Neural cell (in vitro differentiated cells): ENCODE data around the gene FBP2. TPM values are rescaled to one million over a fixed set of nuclear protein-coding genes. Genes with fewer than 3 reads are reported as not detected.

Experiments
- H2AFZ ChIP-seq: fragments of 200-600, 300-800 bp; sonication (generic), shearing (Covaris generic); 2 replicates; pipeline ENCODE4 v1.6.0; 2014; ENCODE audit warnings: low read depth, mild to moderate bottlenecking, antibody characterized with exemption, low read length, moderate library complexity
- H3F3A ChIP-seq: fragments of 200-600 bp; shearing (Covaris generic); 2 replicates; pipeline ENCODE4 v1.6.1; 2016; ENCODE audit warnings: mild to moderate bottlenecking, moderate library complexity, mixed read lengths, antibody characterized with exemption, low read length; ENCODE audit not compliant: insufficient read depth, poor library complexity, severe bottlenecking
- H3K27ac ChIP-seq: fragments of 200-600, 300-800 bp; sonication (generic), shearing (Covaris generic); 2 replicates; pipeline ENCODE4 v1.5.1; 2014; ENCODE audit warnings: mild to moderate bottlenecking, low read length, moderate library complexity
- H3K27me3 ChIP-seq: fragments of 300-800, 200-600 bp; sonication (generic), shearing (Covaris generic); 2 replicates; pipeline ENCODE4 v1.6.0; 2014; ENCODE audit warnings: mild to moderate bottlenecking, low read depth, low read length, moderate library complexity; ENCODE audit not compliant: insufficient read depth
- H3K36me3 ChIP-seq: fragments of 300-800, 200-600 bp; sonication (generic), shearing (Covaris generic); 2 replicates; pipeline ENCODE4 v1.5.1; 2014; ENCODE audit warnings: mild to moderate bottlenecking, antibody characterized with exemption, low read length, moderate library complexity; ENCODE audit not compliant: insufficient read depth
- H3K4me2 ChIP-seq: fragments of 300-800, 200-600 bp; sonication (generic), shearing (Covaris generic); 2 replicates; pipeline ENCODE4 v1.6.0; 2014; ENCODE audit warnings: mild to moderate bottlenecking, low read length
- H3K4me3 ChIP-seq: fragments of 300-800, 200-600 bp; sonication (generic), shearing (Covaris generic); 2 replicates; pipeline ENCODE4 v1.5.1; 2014; ENCODE audit warnings: mild to moderate bottlenecking, low read length, moderate library complexity
- H3K79me2 ChIP-seq: fragments of 200-600 bp; shearing (Covaris generic); replicated peaks from 2 replicates; pipeline ENCODE4 v1.6.0; 2014; ENCODE audit warnings: mild to moderate bottlenecking, low read length, moderate library complexity; ENCODE audit not compliant: insufficient read depth
- H3K9ac ChIP-seq: fragments of 300-800, 200-600 bp; sonication (generic), shearing (Covaris generic); 2 replicates; pipeline ENCODE4 v1.6.1; 2016; ENCODE audit warnings: mild to moderate bottlenecking, low read length, mixed read lengths
- H3K9me2 ChIP-seq: fragments of 200-600 bp; shearing (Covaris generic); 2 replicates; pipeline ENCODE4 v1.6.1; 2016; ENCODE audit warnings: mild to moderate bottlenecking, low read length, mixed read lengths; ENCODE audit not compliant: insufficient read depth
- H3K9me3 ChIP-seq: fragments of 200-600, 300-800 bp; sonication (generic), shearing (Covaris generic); 2 replicates; pipeline ENCODE4 v1.6.1; 2016; ENCODE audit warnings: mild to moderate bottlenecking, mixed run types, low read length, moderate library complexity, mixed read lengths
- H4K20me1 ChIP-seq: fragments of 200-600 bp; shearing (Covaris generic); 2 replicates; pipeline ENCODE4 v1.6.1; 2016; ENCODE audit warnings: mild to moderate bottlenecking, mixed run types; ENCODE audit not compliant: insufficient read depth
- EP300 ChIP-seq: fragments of 450-650 bp; conservative IDR thresholded peaks from 2 replicates; pipeline ENCODE4 v1.6.1; 2014; ENCODE audit warnings: antibody characterized with exemption, mild to moderate bottlenecking, moderate library complexity; ENCODE audit not compliant: poor library complexity, severe bottlenecking
- EZH2 ChIP-seq: fragments of 200-600, 300-800 bp; shearing (Covaris generic), sonication (generic); IDR thresholded peaks from 2 replicates; pipeline ENCODE4 v1.6.1; 2014; ENCODE audit warnings: antibody characterized with exemption, low read length, borderline replicate concordance, mild to moderate bottlenecking; ENCODE audit not compliant: insufficient read depth, poor library complexity, severe bottlenecking
- MXI1 ChIP-seq: fragments of 450-650 bp; conservative IDR thresholded peaks from 2 replicates; pipeline ENCODE4 v1.6.1; 2014; ENCODE audit warnings: antibody characterized with exemption, mild to moderate bottlenecking; ENCODE audit not compliant: poor library complexity, severe bottlenecking
- POLR2AphosphoS5 ChIP-seq: IDR thresholded peaks from 2 replicates; pipeline ENCODE4 v1.6.1; 2012
- RAD21 ChIP-seq: fragments of 450-650 bp; conservative IDR thresholded peaks from 2 replicates; pipeline ENCODE4 v1.6.1; 2014; ENCODE audit warnings: antibody characterized with exemption, mild to moderate bottlenecking, moderate library complexity
- SMC3 ChIP-seq: fragments of 450-650 bp; conservative IDR thresholded peaks from 2 replicates; pipeline ENCODE4 v1.6.1; 2014; ENCODE audit warnings: antibody characterized with exemption, mild to moderate bottlenecking, moderate library complexity; ENCODE audit not compliant: poor library complexity
- TAF1 ChIP-seq: IDR thresholded peaks from 2 replicates; pipeline ENCODE4 v1.6.1; 2012; ENCODE audit warnings: low read depth
- polyA plus RNA-seq: library from polyadenylated mRNA; depleted of rRNA; stranded (reverse); fragments of >200 nt; gene quantifications from 2 replicates; pipeline ENCODE4 v1.2.3, GENCODE V29; 2014
- TF ChIP-seq, protein P1 (sequence below): IDR thresholded peaks from 2 replicates; pipeline ENCODE4 v1.6.1; 2012; ENCODE audit warnings: borderline replicate concordance
- TF ChIP-seq, protein P2 (sequence below): fragments of 450-650 bp; IDR thresholded peaks from 2 replicates; pipeline ENCODE4 v1.5.1; 2014; ENCODE audit warnings: antibody characterized with exemption, mild to moderate bottlenecking, moderate library complexity; ENCODE audit not compliant: poor library complexity, severe bottlenecking

FBP2 gene
- polyA plus RNA-seq, 1 donor from 2014 or later = not detected

DNA sequence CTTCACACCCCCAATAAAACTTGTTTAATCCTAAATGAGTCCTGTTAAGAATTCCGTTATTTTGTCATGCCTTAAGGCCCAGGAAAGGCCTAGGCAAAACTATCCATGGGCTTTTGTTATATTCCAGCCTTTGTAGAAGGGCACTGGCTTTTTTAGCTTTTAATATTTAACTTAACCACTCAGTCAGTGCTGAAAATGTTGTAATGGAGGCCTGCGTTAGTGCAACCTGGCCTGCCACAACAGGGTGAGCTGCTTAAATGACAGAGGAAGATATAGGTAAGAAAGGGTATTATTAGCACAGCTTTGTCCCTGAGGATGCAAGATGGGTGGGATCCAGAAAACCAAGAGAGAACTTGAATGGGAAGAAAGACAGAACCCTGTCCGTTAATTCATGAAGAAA lies 78.9 kb downstream of the FBP2 start:
- Histone ChIP-seq H3K27me3 (no peaks in the 10 kb centered on the region), H3K4me2 (no peak overlapping the region), H3K4me3 (no peak overlapping the region), H3K36me3 (no peaks in the 10 kb centered on the region), H2AFZ (no peak overlapping the region), H3K9me3 (no peaks in the 10 kb centered on the region), H3K79me2 (no peaks in the 10 kb centered on the region), H3F3A (no peaks in the 10 kb centered on the region), H4K20me1 (no peaks in the 10 kb centered on the region), H3K27ac (no peak overlapping the region), H3K9me2 (no peaks in the 10 kb centered on the region), H3K9ac (no peak overlapping the region)
- TF ChIP-seq SMC3 (no peak), EP300 (no peak), EZH2 (no peak), MXI1 (no peak)

DNA sequence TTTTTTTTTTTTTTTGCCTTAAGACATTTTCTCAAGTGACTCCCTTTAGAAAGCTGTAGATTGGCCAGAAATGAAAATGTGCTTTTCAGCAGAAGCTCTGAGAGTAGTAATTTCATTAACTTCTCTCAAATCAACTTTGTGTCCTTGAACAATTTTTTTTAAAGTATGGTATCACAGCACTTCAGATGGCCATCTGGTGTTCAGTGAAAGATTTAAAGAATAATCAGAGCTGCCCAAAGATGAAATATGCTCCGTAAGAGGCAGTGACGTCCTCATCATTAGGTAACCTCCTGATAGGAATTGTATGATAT lies 81.7 kb downstream of the FBP2 start:
- TF ChIP-seq, protein P1, sequence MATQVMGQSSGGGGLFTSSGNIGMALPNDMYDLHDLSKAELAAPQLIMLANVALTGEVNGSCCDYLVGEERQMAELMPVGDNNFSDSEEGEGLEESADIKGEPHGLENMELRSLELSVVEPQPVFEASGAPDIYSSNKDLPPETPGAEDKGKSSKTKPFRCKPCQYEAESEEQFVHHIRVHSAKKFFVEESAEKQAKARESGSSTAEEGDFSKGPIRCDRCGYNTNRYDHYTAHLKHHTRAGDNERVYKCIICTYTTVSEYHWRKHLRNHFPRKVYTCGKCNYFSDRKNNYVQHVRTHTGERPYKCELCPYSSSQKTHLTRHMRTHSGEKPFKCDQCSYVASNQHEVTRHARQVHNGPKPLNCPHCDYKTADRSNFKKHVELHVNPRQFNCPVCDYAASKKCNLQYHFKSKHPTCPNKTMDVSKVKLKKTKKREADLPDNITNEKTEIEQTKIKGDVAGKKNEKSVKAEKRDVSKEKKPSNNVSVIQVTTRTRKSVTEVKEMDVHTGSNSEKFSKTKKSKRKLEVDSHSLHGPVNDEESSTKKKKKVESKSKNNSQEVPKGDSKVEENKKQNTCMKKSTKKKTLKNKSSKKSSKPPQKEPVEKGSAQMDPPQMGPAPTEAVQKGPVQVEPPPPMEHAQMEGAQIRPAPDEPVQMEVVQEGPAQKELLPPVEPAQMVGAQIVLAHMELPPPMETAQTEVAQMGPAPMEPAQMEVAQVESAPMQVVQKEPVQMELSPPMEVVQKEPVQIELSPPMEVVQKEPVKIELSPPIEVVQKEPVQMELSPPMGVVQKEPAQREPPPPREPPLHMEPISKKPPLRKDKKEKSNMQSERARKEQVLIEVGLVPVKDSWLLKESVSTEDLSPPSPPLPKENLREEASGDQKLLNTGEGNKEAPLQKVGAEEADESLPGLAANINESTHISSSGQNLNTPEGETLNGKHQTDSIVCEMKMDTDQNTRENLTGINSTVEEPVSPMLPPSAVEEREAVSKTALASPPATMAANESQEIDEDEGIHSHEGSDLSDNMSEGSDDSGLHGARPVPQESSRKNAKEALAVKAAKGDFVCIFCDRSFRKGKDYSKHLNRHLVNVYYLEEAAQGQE = no peak
- TF ChIP-seq MXI1 (no peak), EP300 (no peak), TAF1 (no peak), POLR2AphosphoS5 (no peak), RAD21 (no peak)
- TF ChIP-seq, protein P2, sequence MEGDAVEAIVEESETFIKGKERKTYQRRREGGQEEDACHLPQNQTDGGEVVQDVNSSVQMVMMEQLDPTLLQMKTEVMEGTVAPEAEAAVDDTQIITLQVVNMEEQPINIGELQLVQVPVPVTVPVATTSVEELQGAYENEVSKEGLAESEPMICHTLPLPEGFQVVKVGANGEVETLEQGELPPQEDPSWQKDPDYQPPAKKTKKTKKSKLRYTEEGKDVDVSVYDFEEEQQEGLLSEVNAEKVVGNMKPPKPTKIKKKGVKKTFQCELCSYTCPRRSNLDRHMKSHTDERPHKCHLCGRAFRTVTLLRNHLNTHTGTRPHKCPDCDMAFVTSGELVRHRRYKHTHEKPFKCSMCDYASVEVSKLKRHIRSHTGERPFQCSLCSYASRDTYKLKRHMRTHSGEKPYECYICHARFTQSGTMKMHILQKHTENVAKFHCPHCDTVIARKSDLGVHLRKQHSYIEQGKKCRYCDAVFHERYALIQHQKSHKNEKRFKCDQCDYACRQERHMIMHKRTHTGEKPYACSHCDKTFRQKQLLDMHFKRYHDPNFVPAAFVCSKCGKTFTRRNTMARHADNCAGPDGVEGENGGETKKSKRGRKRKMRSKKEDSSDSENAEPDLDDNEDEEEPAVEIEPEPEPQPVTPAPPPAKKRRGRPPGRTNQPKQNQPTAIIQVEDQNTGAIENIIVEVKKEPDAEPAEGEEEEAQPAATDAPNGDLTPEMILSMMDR = no peak
- Histone ChIP-seq H3K4me3 (no peak overlapping the region), H3K36me3 (no peaks in the 10 kb centered on the region), H4K20me1 (no peaks in the 10 kb centered on the region), H3K27me3 (no peaks in the 10 kb centered on the region), H3K9ac (no peak overlapping the region), H2AFZ (no peak overlapping the region), H3K79me2 (no peaks in the 10 kb centered on the region), H3K4me2 (no peak overlapping the region), H3K9me2 (no peaks in the 10 kb centered on the region), H3K9me3 (no peaks in the 10 kb centered on the region), H3K27ac (no peak overlapping the region), H3F3A (no peaks in the 10 kb centered on the region)
